PFSK-1 (cell line): Measurements from ENCODE around the gene FLAD1.

Experiments used
- FOXP2 ChIP-seq: optimal IDR thresholded peaks from 2 replicates; pipeline ENCODE3; 2011; ENCODE audit warnings: borderline replicate concordance, control low read depth, inconsistent platforms; ENCODE audit not compliant: insufficient read depth; ENCODE audit errors: extremely low read length, extremely low read depth
- POLR2AphosphoS5 ChIP-seq: IDR thresholded peaks from 2 replicates; pipeline ENCODE4 v1.6.1; 2012; ENCODE audit warnings: low read depth, mild to moderate bottlenecking, control low read depth, low read length, moderate library complexity
- REST ChIP-seq, 2 experiments: IDR thresholded peaks; 2 replicates each; pipeline versions ENCODE4 v1.6.1 to v1.8.0; 2011 to 2012; ENCODE audit warnings: low read depth in 2 of 2, low read length in 2 of 2, control low read depth in 1 of 2, inconsistent platforms in 1 of 2, mild to moderate bottlenecking in 1 of 2, moderate library complexity in 1 of 2; ENCODE audit not compliant: insufficient read depth in 1 of 2
- SIN3A ChIP-seq: IDR thresholded peaks from 2 replicates; pipeline ENCODE4 v1.6.1; 2012; ENCODE audit warnings: mild to moderate bottlenecking, low read length, moderate library complexity, borderline replicate concordance; ENCODE audit not compliant: insufficient read depth

- TF ChIP-seq REST (IDR thresholded peaks at IDR 0.05; ENCODE audit: insufficient read depth in 1 of 2, low read depth in 2 of 2, low read length in 2 of 2) = no peak
- no peak for TF ChIP-seq POLR2AphosphoS5
- TF ChIP-seq FOXP2 = no peak
- TF ChIP-seq SIN3A = no peak
These were observed 29.5 kb upstream of the FLAD1 start for GRCh38 chr1:154953611-154954038.
